IMR-90 (cell line): ENCODE results near the gene YPEL4. TPM values are rescaled to one million over a fixed set of nuclear protein-coding genes. Genes with fewer than 3 reads are reported as not detected.

ENCODE experiments used
- ATAC-seq: fragments of 200-7000 bp; cut with Tn5 transposase; 2 replicates; pipeline ENCODE4 v1.9.1; 2020; ENCODE audit warnings: low read depth, mild to moderate bottlenecking, moderate library complexity
- BruUV-seq: library from RNA; stranded (reverse); fragments of 400-500 nt; replicated peaks from 2 replicates; lab custom pipeline; 2021; lab: Mats Ljungman, UMichigan
- CTCF ChIA-PET: fragments of 300-600 bp; formaldehyde crosslinking; extraction: SDS; loops from one replicate; lab custom pipeline; 2021; ENCODE audit warnings: antibody characterized with exemption; lab: Yijun Ruan, JAX
- POLR2A ChIA-PET: fragments of 300-600 bp; sonication (Branson Sonifier 250); formaldehyde crosslinking; loops from one replicate; lab custom pipeline; 2022; ENCODE audit warnings: antibody characterized with exemption; ENCODE audit not compliant: unreplicated experiment; lab: Charles Lee
- DNase-seq: peaks from one replicate; pipeline ENCODE4 v3.0.0; 2013
- H2AFZ ChIP-seq: replicated peaks from 2 replicates; pipeline ENCODE3; 2013; ENCODE audit warnings: low read length, mild to moderate bottlenecking; ENCODE audit not compliant: poor library complexity
- H2AK5ac ChIP-seq: 2 replicates; pipeline ENCODE4 v1.6.1; 2013; ENCODE audit warnings: low read depth, low read length, inconsistent platforms
- H2AK9ac ChIP-seq: replicated peaks from 2 replicates; pipeline ENCODE3; 2013; ENCODE audit warnings: mild to moderate bottlenecking, low read depth, low read length, moderate library complexity; ENCODE audit not compliant: poor library complexity
- H2BK120ac ChIP-seq: 2 replicates; pipeline ENCODE4 v1.6.1; 2013; ENCODE audit warnings: low read depth, low read length, inconsistent platforms
- H2BK15ac ChIP-seq: 3 replicates; pipeline ENCODE4 v1.6.1; 2013; ENCODE audit warnings: low read depth, low read length, inconsistent platforms
- H2BK20ac ChIP-seq: 2 replicates; pipeline ENCODE4 v1.6.1; 2013; ENCODE audit warnings: low read depth, mild to moderate bottlenecking, inconsistent platforms, low read length, moderate library complexity
- H2BK5ac ChIP-seq: 2 replicates; pipeline ENCODE4 v1.6.1; 2013; ENCODE audit warnings: mild to moderate bottlenecking, low read depth, low read length, inconsistent platforms; ENCODE audit not compliant: poor library complexity, severe bottlenecking
- H3K14ac ChIP-seq: replicated peaks from 2 replicates; pipeline ENCODE4 v1.6.1; 2013; ENCODE audit warnings: low read depth, low read length, inconsistent platforms
- H3K18ac ChIP-seq: 2 replicates; pipeline ENCODE4 v1.6.1; 2013; ENCODE audit warnings: low read depth, low read length, control low read depth
- H3K23ac ChIP-seq: 2 replicates; pipeline ENCODE4 v1.6.1; 2013; ENCODE audit warnings: low read depth, low read length, inconsistent platforms
- H3K27ac ChIP-seq: 2 replicates; pipeline ENCODE4 v1.5.1; 2013; ENCODE audit warnings: mild to moderate bottlenecking, control low read depth, low read length; ENCODE audit not compliant: insufficient read depth
- H3K27me3 ChIP-seq: 2 replicates; pipeline ENCODE4 v1.6.1; 2013; ENCODE audit warnings: low read length; ENCODE audit not compliant: control insufficient read depth, insufficient read depth
- H3K36me3 ChIP-seq: 2 replicates; pipeline ENCODE4 v1.6.1; 2013; ENCODE audit warnings: low read length, mixed read lengths; ENCODE audit not compliant: control insufficient read depth, insufficient read depth
- H3K4ac ChIP-seq: 2 replicates; pipeline ENCODE4 v1.6.1; 2013; ENCODE audit warnings: low read depth, low read length, inconsistent platforms
- H3K4me1 ChIP-seq: 2 replicates; pipeline ENCODE4 v1.6.1; 2013; ENCODE audit warnings: low read length, mixed read lengths; ENCODE audit not compliant: control insufficient read depth, insufficient read depth
- H3K4me2 ChIP-seq: 2 replicates; pipeline ENCODE4 v1.6.1; 2013; ENCODE audit warnings: low read depth, mild to moderate bottlenecking, control low read depth, low read length, moderate library complexity
- H3K4me3 ChIP-seq: 2 replicates; pipeline ENCODE4 v1.5.1; 2013; ENCODE audit warnings: low read depth, mild to moderate bottlenecking, control low read depth, low read length, moderate library complexity; ENCODE audit not compliant: insufficient read depth
- H3K56ac ChIP-seq: 2 replicates; pipeline ENCODE4 v1.6.1; 2013; ENCODE audit warnings: low read length, inconsistent platforms; ENCODE audit not compliant: insufficient read depth; ENCODE audit errors: extremely low read depth
- H3K79me1 ChIP-seq, 2 experiments: 2 replicates each; pipeline ENCODE4 v1.6.1; 2013; ENCODE audit warnings: low read length in 2 of 2, inconsistent platforms in 1 of 2, low read depth in 1 of 2
- H3K9ac ChIP-seq: 2 replicates; pipeline ENCODE4 v1.6.1; 2013; ENCODE audit warnings: low read depth, low read length, control low read depth
- H3K9me1 ChIP-seq: 2 replicates; pipeline ENCODE4 v1.6.1; 2013; ENCODE audit warnings: low read length, inconsistent platforms; ENCODE audit not compliant: insufficient read depth
- H3K9me3 ChIP-seq: 2 replicates; pipeline ENCODE4 v1.6.1; 2013; ENCODE audit warnings: low read length; ENCODE audit not compliant: control insufficient read depth, insufficient read depth
- H4K20me1 ChIP-seq: 2 replicates; pipeline ENCODE4 v1.6.1; 2013; ENCODE audit warnings: low read length, inconsistent platforms; ENCODE audit not compliant: insufficient read depth
- H4K5ac ChIP-seq: 2 replicates; pipeline ENCODE4 v1.6.1; 2013; ENCODE audit warnings: mild to moderate bottlenecking, low read depth, low read length, control low read depth
- H4K8ac ChIP-seq, 2 experiments: 2 replicates each; pipeline ENCODE4 v1.6.1; 2013; ENCODE audit warnings: low read depth in 2 of 2, low read length in 2 of 2, control low read depth in 1 of 2, inconsistent platforms in 1 of 2
- H4K91ac ChIP-seq: 2 replicates; pipeline ENCODE4 v1.6.1; 2013; ENCODE audit warnings: low read depth, low read length, inconsistent platforms; ENCODE audit not compliant: insufficient read depth
- BHLHE40 ChIP-seq: fragments of 150-350 bp; IDR thresholded peaks from 2 replicates; pipeline ENCODE4 v1.6.1; 2016; ENCODE audit warnings: mild to moderate bottlenecking, low read depth, low read length
- CEBPB ChIP-seq: IDR thresholded peaks from 2 replicates; pipeline ENCODE4 v1.6.1; 2012; ENCODE audit warnings: low read depth, low read length, improper control_type of control experiment
- ELK1 ChIP-seq: fragments of 150-350 bp; IDR thresholded peaks from 2 replicates; pipeline ENCODE4 v1.6.1; 2016; ENCODE audit warnings: low read depth, mild to moderate bottlenecking, low read length, moderate library complexity, borderline replicate concordance
- MXI1 ChIP-seq: IDR thresholded peaks from 2 replicates; pipeline ENCODE4 v1.6.1; 2012; ENCODE audit warnings: low read depth, mild to moderate bottlenecking, low read length, moderate library complexity, borderline replicate concordance
- NFE2L2 ChIP-seq: fragments of 150-350 bp; IDR thresholded peaks from 2 replicates; pipeline ENCODE4 v1.6.1; 2016; ENCODE audit warnings: low read depth, mild to moderate bottlenecking, low read length
- RAD21 ChIP-seq: IDR thresholded peaks from 2 replicates; pipeline ENCODE4 v1.6.1; 2012; ENCODE audit warnings: low read length, improper control_type of control experiment
- RCOR1 ChIP-seq: IDR thresholded peaks from 2 replicates; pipeline ENCODE4 v1.6.1; 2012; ENCODE audit warnings: mild to moderate bottlenecking, low read length, improper control_type of control experiment; ENCODE audit not compliant: insufficient replicate concordance
- WGBS, 2 experiments: methylation state at CpG; one replicate each; pipeline versions ENCODE4 v1.1.5 to v1.1.7; 2013; ENCODE audit warnings: missing lambda C conversion rate in 2 of 2; ENCODE audit not compliant: insufficient read length in 1 of 2; ENCODE audit errors: extremely low coverage in 2 of 2; 5-methylcytosine and 5-hydroxymethylcytosine counted together
- dilution Hi-C: fragments of 300-500 bp; cut with HindIII; formaldehyde crosslinking; loops from one replicate; pipeline ENCODE4 v1.14.3; 2018; ENCODE audit warnings: low sequenced_read_pairs; ENCODE audit not compliant: unreplicated experiment
- in situ Hi-C: fragments of 300-500 bp; cut with MboI; formaldehyde crosslinking; loops from 3 replicates; pipeline ENCODE4 v1.14.3; 2019; ENCODE audit warnings: low sequenced_read_pairs, inconsistent platforms, mixed read lengths
- intact Hi-C: fragments of 100-400 bp; cut with micrococcal nuclease; formaldehyde crosslinking; loops from 2 replicates; pipeline ENCODE4 v1.10.0; 2022
- polyA plus RNA-seq, 3 experiments: library from polyadenylated mRNA; depleted of rRNA; stranded (reverse); fragments of >200 nt; gene quantifications; 2 replicates each; pipeline ENCODE4 v1.2.3, GENCODE V29; 2012; ENCODE audit warnings: low replicate concordance in 1 of 3
- total RNA-seq: library from RNA; depleted of rRNA; stranded (reverse); fragments of >200 nt; gene quantifications from 2 replicates; pipeline ENCODE4 v1.2.3, GENCODE V29; 2012

YPEL4 gene
- total and polyA plus RNA-seq, 2 of the 4 experiments (the other 2 are of a cell fraction), result 0.18 to 0.79 TPM

- H3K4ac ChIP-seq, result no peak overlapping the region
- no peak for ATAC-seq
- no peak overlapping the region for H4K8ac ChIP-seq
- no peaks in the 10 kb centered on the region; the same call in 1 of the 2 replicates for H4K20me1 ChIP-seq
- H3K79me1 ChIP-seq, result no peaks in the 10 kb centered on the region; a peak in 1 of 4 replicates
- no peak overlapping the region for H2BK120ac ChIP-seq
- no peak for DNase-seq
- peaks cover 5% of the 10 kb centered on the region; the same call in 1 of the 2 replicates for H3K4me1 ChIP-seq
- H4K5ac ChIP-seq, result no peak overlapping the region
- POLR2A ChIA-PET, result no interaction called here
- H3K9me1 ChIP-seq, result no peaks in the 10 kb centered on the region
- no peak overlapping the region for H2AFZ ChIP-seq
- H3K56ac ChIP-seq, result no peak overlapping the region
- CTCF ChIA-PET, result no interaction called here
- no peak overlapping the region for H3K27ac ChIP-seq
- no peak overlapping the region for H2BK5ac ChIP-seq
- intact Hi-C loops (no loop called here), dilution Hi-C loops (no loop called here), in situ Hi-C loops (no loop called here)
- no peaks in the 10 kb centered on the region for H3K9me3 ChIP-seq
- no peak overlapping the region for H3K4me2 ChIP-seq
- no peak for TF ChIP-seq RCOR1
- no peak for TF ChIP-seq ELK1
- TF ChIP-seq BHLHE40, result no peak
- TF ChIP-seq RAD21, result no peak
- no peak for TF ChIP-seq CEBPB
- TF ChIP-seq NFE2L2, result no peak
- TF ChIP-seq MXI1, result no peak
- peaks cover 9% of the 10 kb centered on the region for H3K36me3 ChIP-seq
- H3K27me3 ChIP-seq, result no peaks in the 10 kb centered on the region; the same call in 1 of the 2 replicates
- no peak overlapping the region for H2AK9ac ChIP-seq
- no peak overlapping the region for H2BK15ac ChIP-seq
- no TSS peak for BruUV-seq
- no peak overlapping the region for H2BK20ac ChIP-seq
- 90% methylated on average over 3 of the region's 3 CpGs; no CpG with 5 or more reads in 1 of the 2 experiments for WGBS, 2 experiments
- no peak overlapping the region for H4K91ac ChIP-seq
- H3K14ac ChIP-seq, result no peak overlapping the region
- H3K4me3 ChIP-seq, result no peak overlapping the region
- H3K23ac ChIP-seq, result no peak overlapping the region
- H2AK5ac ChIP-seq, result no peak overlapping the region
- H3K18ac ChIP-seq, result no peak overlapping the region
- H3K9ac ChIP-seq, result no peak overlapping the region
Measured at GRCh38 chr11:57601297-57601696, 48.4 kb downstream of the YPEL4 start.
